HG03439 (cell line): ENCODE results near the gene GOSR1.
"Not testable (repeated sequence)": the region's sequence is repeated elsewhere in the genome, so short reads cannot be mapped to it uniquely, and the experiment has no call there.

Experiments
- ATAC-seq: cut with Tn5 transposase; IDR thresholded peaks from one replicate; pipeline ENCODE4 v1.9.1; 2021; ENCODE audit warnings: mild to moderate bottlenecking, moderate library complexity; ENCODE audit not compliant: unreplicated experiment

Gene GOSR1

DNA sequence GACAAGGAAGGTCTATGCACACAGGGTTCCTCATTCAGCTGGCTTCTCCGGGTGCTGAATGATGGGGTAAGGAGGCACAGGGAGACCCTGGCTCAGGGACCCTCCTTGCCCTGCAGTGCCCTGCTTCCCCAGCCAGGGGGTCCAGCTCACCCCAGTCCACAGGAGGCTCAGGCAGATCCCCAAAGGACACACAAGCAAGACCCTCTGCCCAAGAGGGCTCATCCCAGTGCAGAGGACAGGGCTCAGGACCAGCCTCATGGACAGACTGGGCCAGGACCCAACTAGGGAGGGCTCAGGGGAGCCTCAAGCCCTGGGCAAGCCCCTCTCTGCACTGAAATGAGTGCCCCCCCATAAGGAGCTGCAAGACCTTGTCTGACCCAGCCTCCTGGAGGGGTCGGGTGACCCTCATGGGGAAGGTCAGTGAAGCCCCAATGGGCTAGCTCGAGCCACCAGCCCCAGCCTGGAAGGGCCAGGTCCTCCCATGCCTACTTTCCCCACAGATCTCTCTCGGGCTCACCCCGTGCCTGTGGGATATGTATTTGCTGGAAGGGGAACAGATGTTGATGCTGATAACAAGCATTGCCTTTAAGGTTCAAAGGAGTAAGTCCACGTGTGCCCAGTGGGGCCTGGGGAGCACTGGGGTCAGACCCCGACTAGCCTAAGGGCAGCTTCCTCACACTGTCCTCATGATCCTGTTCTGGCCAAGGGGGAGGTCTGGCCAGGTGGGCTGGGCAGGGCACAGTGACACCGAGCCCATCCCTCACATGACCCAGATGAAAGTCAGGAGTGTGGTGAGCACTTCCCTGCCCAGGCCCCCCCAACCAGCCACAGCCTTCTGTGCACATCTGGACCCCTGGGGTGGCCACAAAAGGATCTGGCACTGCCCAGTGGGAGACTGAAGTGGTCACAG lies 83.2 kb downstream of the GOSR1 start:
- not testable (repeated sequence) for ATAC-seq

DNA sequence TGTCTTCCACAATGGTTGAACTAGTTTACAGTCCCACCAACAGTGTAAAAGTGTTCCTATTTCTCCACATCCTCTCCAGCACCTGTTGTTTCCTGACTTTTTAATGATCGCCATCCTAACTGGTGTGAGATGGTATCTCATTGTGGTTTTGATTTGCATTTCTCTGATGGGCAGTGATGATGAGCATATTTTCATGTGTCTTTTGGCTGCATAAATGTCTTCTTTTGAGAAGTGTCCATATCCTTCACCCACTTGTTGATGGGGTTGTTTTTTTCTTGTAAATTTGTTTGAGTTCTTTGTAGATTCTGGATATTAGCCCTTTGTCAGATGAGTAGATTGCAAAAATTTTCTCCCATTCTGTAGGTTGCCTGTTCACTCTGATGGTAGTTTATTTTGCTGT lies 84.6 kb downstream of the GOSR1 start:
- not testable (repeated sequence) for ATAC-seq

DNA sequence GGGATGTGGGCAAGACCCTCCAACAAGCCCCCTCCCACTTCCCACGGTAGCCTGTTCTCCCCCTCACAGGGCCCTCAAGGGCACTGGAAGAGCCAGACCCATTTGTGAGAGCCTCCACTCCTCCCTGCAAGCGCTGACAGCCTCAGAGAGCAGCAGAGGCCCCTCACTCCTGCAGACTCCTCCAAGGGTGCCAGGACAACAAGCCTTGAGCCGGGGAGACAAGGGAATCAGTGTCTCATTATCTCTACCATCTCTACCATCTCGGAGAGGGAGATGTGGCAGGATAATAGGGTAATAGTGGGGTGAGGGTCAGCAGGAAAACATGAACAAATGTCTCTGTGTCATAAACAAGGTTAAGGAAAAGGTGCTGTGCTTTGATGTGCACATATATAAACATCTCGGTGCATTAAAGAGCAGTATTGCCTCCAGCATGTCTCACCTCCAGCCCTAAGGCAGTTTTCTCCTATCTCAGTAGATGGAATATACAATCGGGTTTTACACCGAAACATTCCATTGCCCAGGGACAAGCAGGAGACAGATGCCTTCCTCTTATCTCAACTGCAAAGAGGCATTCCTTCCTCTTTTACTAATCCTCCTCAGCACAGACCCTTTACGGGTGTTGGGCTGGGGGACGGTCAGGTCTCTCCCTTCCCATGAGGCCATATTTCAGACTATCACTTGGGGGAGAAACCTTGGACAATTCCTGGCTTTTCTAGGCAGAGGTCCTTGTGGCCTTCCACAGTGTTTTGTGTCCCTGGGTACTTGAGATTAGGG lies 86.1 kb downstream of the GOSR1 start:
- not testable (repeated sequence) for ATAC-seq

- ATAC-seq, result not testable (repeated sequence)
Measured at GRCh38 chr17:30563905-30564390, 86.7 kb downstream of the GOSR1 start.

- ATAC-seq, result not testable (repeated sequence)
Measured at GRCh38 chr17:30564422-30565072, 87.3 kb downstream of the GOSR1 start.

DNA sequence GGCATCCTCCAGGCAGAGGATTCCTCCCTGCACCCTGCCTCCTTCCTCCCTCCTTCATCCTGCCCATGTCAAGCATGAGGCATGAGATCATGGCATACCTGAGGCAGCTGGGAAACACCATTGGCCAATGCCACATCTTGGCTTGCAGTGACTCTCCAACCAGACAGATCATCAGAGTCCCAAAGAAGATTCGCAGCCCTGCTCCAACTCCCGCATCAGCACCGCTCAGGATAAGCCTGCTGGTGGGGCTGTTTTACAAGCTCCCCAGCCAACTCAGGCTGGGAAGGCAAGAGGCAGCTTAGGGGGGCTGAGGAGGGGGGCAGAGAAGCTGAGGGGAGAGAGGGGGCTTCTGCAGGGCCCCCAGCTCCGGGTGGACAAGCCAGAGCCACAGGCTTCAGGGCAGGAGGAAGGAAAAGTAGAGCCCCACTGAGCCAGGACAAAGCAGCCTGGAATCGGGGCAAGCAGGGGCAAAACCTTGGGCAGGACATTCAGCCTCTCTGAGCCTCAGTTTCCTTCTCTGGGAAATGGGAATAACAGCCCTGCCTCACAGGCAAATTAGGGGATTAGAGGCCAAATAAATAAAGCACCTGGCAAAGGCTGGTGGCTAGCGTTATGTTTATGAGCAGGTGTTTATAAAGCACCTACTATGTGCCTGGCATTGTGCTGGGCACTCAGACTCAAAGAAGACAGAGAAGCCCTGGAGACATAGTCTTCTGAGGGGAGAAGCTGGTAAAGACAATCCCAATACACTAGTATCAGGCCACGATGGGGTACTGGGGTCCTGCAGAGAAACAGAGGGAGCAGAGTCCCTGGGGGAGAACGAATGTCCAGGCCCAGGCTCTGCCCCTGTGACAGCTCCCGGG lies 88.1 kb downstream of the GOSR1 start:
- ATAC-seq, result no peak

- not testable (repeated sequence) for ATAC-seq
Measured at GRCh38 chr17:30566104-30566503, 88.9 kb downstream of the GOSR1 start.

DNA sequence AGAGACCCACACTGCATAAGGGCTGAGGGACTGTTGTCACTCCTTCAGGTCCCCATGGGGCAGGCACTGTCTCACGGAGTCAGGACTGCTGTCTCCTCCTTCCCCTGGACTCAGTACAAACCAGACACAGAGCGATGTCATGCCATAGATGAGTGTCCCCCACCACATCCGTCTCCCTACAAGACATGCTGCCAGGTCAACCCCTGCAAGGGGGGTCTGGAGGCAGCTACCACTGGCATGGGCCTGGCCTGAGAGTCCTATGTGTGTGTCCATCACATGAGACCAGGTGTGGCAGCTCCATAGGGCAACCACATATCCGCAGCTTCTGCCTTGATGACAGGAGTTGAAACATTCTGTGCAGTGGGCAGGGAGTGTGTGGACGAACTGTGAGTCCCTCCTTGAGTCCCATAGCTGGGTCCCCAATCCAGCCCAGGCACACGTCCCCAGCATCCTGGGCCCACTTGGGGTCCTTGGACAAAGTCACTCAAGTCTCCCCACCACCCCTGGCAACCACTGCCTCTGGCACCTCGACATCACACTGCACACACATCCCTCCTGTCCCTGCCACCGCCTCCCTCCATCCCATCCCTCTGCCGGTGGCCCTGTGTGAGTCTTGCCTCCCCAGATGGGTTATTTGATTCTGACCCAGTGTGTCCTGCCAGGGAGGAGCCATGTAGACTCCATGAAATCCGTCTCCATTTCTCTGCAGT lies 89.5 kb downstream of the GOSR1 start:
- not testable (repeated sequence) for ATAC-seq

DNA sequence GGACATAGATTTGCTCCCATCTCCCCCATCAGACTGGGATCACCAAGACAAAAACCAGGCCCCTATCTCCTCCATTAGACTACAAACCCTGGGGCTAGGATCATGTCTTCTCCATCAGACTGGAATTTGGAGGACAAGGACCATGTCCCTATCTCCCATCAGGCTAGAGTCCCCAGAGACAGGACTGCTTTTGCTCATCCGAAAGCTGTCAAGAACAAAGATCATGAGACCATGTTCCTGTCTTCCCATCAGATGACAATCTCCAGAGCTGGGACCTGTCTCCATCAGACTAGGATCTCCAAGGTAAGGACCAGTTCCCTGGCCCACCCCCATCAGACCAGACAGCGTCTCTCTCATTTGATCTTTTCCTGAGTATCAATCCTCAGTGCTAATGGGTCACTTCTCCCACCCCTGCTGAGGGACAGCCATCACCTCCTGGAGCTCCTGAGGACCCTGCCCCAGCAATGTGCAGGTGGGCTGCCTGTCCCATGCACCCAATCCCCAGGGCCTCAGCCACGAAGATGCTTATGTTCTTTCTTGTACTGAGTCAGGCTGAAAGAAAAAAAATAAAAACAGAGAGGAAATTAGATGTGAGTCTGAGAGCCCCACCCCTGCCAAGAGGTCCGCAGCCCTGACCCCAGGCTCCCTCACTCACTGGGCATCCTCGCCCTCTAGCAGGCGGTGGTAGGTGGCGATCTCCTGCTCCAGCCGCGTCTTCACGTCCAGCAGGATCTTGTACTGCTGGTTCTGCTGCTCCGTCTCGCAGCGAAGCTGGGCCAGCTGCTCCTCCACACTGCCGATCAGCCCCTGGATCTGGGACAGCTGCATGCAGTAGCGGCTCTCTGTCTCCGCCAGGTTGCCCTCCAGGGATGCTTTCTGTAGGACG lies 90.3 kb downstream of the GOSR1 start:
- no peak for ATAC-seq

DNA sequence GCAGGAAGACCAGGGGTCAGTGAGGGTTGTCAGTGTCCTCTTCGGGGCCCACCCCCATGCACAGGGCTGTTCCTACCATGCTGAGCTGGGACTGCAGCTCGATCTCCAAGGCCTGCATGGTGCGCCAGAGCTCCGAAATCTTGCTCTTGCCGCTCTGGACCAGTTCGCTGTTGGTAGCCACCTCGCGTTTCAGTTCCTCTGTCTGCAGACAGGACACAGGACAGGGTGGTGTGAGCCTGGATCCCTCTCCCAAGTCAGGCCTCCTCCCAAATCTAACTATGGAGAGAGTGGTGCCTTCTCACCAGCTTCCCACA lies 90.9 kb downstream of the GOSR1 start:
- no peak for ATAC-seq

- not testable (repeated sequence) for ATAC-seq
Measured at GRCh38 chr17:30569531-30570175, 92.4 kb downstream of the GOSR1 start.

GRCh38 chr17:30570191-30570590 lies 93.0 kb downstream of the GOSR1 start:
- ATAC-seq, result no peak

- ATAC-seq, result no peak
Measured at GRCh38 chr17:30570596-30571265, 93.5 kb downstream of the GOSR1 start.

DNA sequence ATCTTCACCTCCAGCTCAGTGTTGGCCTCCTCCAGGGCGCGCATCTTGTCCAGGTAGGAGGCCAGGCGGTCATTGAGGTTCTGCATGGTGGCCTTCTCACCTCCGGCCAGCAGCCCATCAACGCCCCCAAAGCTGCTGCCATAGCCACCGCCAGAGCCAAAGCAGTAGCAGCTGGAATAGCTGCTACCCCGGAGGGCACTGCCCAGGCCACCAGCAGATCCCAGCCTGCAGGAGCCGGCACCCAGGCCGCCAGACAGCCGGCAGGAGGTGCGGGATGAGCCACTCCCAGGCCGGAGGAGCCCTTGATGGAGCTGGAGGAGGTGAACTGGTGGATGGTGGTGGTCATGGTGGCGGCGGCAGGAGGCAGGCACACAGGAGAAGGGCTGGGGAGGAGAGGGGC lies 94.2 kb downstream of the GOSR1 start:
- not testable (repeated sequence) for ATAC-seq

DNA sequence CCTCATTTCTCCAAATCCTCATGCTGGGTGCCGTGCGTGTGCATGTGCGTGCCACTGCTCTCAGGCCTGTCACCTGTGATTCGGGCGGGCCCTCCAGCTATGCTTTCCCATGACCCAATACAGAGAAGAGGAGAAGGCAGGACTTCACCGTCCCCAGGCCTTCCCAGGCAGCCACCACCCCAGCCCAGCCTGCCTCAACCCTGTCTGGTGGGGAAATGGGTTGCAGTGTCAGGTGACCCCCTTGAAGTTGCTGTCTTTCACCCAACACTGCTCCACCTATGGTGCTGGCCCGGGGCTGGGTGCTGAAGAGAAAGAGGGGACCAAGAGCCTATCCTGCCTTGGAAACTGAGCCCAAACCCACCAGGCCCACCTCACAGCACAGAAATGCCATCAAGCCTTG lies 94.7 kb downstream of the GOSR1 start:
- ATAC-seq, result no peak

- not testable (repeated sequence) for ATAC-seq
Measured at GRCh38 chr17:30572651-30573554, 95.7 kb downstream of the GOSR1 start.
